Measurements from ENCODE around the gene ST3GAL2.
"Not testable (repeated sequence)": the region's sequence is repeated elsewhere in the genome, so short reads cannot be mapped to it uniquely, and the experiment has no call there.

ST3GAL2 gene

DNA sequence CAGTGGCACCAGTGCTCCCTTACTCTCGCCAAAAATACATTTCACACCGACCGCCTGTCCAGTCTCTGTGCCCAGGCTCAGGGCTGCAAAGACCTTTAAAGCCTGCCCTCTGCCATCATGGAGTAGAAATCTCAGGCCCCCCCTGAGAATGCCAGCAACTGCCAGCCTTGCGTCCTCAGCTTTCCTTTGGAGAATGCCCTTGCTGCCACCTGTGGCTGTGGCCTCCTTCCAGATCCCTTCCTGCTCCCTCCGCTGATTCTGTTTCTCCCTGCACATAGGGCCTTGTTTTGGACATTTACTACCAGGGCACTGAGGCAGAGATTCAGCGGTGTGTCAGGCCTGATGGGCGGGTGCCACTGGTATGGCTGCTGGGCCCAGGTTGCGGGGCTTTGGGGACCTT lies 28.7 kb upstream of the ST3GAL2 start:
- DNase-seq (ENCODE audit: low spot score), result no peak

DNA sequence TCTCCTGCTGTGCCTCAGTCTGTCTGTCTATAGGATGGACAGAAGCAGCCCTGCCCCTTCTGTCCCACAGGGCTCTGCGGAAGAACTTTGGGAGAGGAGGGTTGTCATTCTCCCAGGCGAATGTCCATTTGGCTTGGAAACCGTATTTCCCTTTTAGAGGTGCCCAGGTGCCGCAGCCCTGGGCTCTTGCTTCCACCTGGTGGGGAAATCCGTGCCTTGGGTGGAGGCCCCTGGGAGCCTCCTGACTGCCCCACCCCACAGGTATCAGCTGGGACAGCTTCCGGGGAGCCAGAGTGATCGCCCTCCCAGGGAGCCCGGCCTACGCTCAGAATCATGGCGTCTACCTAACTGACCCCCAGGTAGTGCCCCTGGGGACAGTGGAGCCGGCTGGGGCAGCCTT lies 28.2 kb upstream of the ST3GAL2 start:
- DNase-seq (ENCODE audit: low spot score), result peak; percentile 20

DNA sequence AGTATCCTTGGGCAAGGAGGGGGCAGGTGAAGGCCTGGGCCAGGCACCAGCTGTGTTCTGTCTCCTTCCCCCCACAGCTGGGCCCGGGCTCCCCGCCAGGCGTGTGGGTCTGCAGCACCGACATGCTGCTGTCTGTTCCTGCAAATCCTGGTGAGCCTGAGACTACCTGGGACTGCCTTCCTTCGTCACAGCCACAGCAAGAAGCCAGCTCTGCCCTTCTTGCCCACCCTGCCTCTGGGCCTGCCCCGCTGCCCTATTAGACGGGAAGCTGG lies 27.8 kb upstream of the ST3GAL2 start:
- peak; percentile 2 for DNase-seq (ENCODE audit: low spot score)

DNA sequence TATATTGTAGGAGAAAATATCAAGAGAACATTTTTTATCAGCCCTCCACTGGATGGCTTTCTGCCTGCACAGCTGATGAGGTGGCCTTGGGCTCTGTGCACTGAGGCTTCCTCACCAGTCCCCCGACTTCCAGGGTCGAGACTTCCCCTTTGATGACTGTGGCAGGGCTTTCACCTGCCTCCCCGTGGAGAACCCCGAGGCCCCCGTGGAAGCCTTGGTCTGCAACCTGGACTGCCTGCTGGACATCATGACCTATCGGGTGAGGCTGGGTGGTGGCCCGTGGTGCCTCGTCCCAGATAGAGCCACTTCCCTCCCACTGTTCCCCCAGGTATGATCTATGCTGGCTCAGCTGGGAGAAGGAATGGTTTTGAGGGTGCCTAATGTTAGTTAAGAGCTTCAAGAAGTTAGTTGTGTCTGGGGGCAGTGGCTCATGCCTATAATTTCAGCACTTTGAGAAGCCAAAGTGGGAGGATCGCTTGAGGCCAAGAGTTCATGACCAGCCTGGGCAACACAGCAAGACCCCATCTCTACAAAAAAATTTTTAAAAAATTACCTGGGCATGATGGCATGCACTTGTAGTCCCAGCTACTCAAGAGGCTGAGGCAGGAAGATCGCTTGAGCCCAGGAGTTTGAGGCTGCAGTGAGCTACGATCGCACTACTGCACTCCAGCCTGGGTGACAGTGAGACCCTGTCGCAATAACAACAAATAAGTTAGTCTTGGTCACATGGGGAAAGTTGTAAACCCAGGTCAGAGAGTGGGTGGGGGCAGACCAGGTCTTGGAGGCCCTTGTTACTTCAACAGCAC lies 27.3 kb upstream of the ST3GAL2 start:
- DNase-seq (ENCODE audit: low spot score), result peak; percentile 1

DNA sequence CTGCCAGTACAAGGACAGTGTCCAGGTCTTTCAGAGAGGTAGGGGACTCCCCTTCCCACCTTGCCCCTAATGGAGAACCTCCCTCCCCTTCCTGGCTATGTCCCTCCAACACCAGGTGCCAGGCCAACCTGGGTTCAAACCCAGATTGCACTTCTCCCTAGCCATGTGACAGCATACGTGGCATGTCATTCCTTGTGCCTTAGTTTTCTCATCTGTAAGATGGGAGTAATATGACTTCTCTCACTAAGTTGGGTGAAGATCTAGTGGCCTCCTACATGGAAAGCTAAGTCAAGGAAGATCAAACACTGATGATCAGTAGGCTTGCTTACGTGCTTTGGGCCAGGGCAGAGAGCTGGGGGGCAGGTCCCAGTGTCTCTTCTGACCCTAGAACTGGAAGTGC lies 24.3 kb upstream of the ST3GAL2 start:
- DNase-seq (ENCODE audit: low spot score), result peak; percentile 2

DNA sequence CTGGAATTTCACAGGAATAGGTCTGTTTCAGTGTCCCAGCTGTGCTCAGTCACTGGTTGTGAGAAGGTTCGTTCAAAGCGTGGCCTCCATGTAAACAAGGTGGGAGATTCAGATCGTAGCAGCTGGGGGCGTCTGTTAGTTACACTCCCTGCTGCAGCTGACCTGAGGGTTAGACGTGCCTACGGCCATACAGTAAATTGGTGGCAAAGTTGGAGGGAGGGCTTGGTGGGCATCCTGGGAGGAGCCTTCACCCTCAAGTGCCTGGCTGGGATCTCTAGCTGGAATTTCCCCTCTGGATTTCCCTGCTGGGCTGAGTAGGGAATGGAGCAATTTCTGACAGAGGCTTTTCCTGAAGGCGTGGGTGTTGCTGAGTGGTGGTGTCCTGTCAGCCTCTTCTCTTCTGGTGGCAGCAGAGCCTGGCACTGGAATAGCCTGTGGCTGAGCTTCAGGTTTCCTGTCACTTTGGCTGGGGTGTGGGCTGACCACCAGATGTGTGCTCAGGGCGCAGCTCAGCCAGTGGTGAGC lies 21.9 kb upstream of the ST3GAL2 start:
- peak; percentile 22 for DNase-seq (ENCODE audit: low spot score)

DNA sequence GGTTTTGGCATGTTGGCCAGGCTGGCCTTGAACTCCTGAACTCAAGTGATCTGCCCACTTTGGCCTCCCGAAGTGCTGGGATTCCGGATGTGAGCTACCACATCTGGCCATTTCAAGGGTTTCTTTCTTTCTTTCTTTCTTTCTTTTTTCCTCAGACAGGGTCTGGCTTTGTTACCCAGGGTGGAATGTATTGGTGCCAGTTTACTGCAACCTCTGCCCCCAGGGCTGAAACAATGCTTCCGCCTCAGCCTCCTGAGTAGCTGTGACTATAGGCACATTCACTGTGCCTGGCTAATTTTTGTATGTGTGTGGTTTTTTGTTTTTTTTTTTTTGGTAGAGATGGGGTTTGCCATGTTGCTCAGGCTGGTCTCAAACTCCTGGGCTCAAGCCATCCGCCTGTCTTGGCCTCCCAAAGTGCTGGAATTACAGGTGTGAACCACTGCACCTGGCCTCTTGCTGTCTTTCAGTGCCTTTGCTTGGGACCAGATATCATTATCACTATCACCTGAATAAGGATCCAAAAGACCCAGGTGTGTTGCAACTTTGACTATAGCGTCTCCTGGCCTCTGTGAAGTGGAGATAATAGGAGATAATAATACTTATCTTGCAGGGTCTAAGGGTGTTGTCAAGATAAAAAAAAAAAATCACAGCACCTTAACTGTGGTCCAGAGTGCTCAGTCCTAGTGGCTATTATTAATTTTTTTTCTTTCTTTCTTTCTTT lies 18.7 kb upstream of the ST3GAL2 start:
- DNase-seq (ENCODE audit: low spot score), result no peak

DNA sequence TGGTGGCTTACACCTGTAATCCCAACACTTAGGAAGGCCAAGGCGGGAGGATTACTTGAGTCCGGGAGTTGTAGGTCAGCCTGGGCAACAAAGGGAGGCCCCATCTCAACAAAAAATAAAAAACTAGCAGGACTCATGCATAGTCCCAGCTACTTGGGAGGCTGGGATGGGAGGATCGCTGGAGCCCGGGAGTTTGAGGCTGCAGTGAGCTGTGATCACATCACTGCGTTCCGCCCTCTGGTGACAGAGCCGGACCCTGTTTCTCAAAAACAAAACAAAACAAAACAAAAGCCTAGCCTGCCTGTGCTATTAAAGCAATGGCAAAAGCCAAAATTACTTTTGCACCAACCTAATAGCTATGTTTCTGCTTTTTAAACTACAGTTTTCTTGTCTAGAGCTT lies 17.0 kb upstream of the ST3GAL2 start:
- no peak for DNase-seq (ENCODE audit: low spot score)

DNA sequence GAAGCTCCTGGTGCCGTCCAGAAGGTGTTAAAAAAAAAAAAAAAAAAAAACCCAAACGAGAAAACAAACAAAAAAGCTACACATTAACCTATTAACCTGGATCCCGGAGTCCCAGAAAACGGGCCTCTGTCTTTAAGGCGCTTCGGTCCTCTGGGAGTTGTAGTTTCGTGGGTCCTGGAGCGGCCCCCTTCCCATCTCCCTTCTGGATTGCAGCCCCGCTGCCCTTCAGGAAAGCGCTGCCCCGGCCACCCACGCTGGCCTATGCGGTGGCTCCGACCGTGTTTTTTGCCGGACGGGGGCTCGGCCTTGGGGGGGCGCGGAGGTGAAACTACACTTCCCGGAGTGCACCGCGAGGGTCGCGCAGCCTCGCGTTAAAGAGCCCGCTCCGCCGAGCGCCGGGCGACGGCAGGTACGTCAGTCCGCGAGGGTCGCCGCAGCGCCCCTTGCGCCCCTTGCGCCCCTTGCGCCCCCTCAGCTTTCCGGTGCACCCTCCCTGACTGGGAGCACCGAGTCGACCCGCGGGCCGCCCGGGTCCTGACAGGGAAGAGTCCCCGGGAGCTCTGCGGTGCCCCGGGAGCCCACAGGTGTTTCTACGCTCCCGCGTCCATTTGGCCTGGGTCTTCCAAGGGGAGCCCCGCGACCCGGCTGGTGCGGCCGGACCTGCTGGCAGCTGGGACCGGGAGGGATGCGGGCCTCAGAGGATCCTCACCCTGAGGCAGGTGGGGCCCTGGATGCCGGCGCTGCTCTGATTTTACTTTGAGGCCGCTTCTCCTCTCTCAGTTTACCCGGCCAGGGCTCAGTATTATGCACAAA lies 15.5 kb upstream of the ST3GAL2 start, which contains the start of gene FCSK:
Gene FCSK (plus strand): TSS at position 374 of the 813 bp plus-strand sequence. CDS start 8,596 bp downstream, outside the sequence.
- peak; percentile 93 for DNase-seq (ENCODE audit: low spot score)

DNA sequence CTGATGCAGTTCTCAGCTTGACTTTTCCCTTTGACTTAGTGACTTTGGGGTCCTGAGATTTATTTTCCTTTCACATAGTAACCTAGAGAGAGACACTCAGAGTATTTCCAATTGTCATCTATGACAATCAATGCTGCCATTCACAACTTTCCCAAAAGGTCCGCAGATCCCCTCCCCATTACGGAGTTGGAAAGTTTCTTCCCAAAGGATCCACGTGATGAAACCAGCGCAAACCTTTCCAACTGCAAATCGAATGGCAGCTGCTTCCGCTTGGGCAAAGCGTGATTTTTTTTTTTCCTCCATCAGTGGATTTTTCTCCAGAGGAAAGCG lies 15.0 kb upstream of the ST3GAL2 start:
- no peak for DNase-seq (ENCODE audit: low spot score)

DNA sequence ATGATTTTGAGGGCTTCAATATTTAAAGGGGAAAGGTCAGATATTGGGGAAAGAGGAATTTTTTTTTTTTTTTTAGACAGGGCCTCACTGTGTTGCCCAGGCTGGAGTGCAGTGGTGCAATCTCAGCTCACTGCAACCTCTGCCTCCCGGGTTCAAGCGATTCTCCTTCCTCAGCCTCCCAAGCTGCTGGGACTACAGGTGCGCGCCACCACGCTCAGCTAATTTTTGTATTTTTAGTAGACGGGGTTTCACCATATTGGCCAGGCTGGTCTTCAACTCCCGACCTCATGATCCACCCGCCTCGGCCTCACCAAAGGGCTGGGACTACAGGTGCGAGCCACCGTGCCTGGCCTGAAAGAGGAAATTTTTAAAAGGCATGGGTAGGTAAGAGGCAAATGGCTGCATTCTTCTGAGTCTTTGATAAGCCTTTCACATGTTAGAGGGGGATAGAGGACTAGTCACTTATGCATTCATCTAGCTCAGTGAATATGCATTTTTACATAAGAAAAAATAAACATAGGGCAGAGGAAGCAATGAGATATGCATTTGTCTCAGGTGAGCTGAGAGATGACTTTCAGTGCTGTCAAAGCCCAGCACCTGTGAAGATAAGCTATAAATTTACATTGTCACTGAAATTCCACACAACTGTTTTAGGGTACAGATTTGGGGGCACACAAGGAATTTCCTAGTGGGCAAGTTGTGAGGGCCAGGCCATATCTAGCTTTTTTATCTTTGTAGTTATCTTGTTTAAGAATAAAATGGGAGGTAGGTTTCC lies 14.4 kb upstream of the ST3GAL2 start:
- DNase-seq (ENCODE audit: low spot score), result no peak

DNA sequence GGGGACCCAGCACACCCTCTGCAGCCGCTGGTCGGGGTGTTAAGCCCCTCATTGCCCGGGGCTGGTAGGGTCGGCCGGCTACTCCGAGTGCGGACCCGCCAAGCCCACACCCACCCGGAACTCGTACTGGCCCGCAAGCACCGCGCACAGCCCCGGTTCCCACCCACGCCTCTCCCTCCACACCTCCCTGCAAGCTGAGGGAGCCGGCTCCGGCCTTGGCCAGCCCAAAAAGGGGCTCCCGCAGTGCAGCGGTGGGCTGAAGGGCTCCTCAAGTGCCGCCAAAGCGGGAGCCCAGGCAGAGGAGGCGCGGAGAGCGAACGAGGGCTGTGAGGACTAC lies 12.1 kb upstream of the ST3GAL2 start:
- DNase-seq (ENCODE audit: low spot score), result not testable (repeated sequence)

DNA sequence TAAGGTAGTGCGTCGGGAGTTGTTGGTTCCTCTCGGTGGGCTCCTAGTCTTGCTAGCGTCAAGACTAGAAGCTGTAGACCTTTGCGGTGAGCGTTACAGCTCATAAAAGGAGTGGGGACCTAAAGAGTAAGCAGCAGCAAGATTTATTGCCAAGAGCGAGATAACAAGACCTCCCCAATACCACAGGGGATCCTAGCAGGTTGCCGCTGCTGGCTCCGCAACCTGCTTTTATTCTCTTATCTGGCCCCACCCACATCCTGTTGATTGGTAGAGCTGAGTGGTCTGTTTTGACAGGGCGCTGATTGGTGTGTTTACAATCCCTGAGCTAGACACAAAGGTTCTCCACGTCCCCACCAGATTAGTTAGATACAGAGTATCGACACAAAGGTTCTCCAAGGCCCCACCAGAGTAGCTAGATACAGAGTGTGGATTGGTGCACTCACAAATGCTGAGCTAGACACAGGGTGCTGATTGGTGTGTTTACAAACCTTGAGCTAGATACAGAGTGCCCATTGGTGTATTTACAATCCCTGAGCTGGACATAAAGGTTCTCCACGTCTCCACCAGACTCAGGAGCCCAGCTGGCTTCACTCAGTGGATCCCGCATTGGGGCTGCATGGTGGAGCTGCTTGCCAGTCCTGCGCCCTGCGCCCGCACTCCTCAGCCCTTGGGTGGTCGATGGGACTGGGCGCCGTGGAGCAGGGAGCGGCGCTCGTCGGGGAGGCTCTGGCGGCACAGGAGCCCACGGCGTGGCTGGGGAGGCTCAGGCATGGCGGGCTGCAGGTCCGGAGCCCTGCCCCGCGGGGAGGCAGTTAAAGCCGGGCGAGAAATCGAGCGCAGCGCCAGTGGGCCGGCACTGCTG lies 11.5 kb upstream of the ST3GAL2 start:
- peak; percentile 1 for DNase-seq (ENCODE audit: low spot score)

DNA sequence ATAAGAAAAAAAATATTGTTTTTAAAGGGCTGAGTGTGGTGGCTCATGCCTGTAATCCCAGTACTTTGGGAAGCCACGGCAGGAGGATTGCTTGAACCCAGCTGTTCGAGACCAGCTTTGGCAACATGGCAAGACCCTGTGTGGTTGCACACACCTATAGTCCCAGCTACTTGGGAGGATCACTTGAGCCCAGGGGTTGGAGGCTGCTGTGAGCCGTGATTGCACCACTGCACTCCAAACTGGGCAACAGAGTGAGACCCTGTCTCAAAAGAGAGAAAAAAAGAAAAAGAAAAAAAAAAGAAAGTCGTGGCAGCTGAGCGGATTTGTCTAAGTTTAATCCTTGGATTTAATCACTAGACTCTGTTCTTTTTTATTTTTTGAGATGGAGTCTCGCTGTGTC lies 9.2 kb upstream of the ST3GAL2 start:
- DNase-seq (ENCODE audit: low spot score), result no peak

DNA sequence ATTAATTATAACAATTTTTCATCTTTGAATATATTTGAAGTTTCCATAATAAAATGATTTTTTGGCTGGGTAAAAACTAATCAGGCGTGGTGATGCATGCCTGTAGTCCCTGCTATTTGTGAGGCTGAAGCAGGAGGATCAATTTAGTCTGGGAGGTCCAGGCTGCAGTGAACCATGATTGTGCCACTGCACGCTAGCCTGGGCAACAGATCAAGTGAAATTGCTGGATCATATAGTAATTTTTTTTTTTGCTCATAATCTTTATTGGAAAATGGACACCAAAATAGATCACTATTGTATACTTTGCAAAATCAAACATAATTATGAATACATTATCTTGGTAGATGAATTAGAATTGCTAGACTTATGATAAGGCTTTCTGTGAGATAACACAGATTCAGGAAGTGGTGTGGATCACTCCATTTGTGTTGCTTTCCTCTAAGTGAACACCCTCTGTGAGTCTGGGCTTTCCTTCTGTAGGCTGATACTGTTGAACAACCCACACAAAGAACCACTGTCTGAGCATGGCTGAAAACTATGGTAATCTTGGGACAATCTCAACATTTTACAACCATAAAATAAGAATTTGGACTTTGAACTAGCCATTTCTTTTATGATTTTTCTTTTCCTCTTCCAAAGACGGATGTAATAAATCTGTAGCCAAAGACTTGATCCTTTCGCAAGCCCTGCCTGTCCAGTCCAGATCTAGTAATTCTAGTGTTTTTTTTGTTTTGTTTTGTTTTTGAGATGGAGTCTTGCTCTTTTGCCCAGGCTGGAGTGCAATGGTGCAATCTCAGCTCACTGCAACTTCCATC lies 5.6 kb upstream of the ST3GAL2 start:
- no peak for DNase-seq (ENCODE audit: low spot score)

DNA sequence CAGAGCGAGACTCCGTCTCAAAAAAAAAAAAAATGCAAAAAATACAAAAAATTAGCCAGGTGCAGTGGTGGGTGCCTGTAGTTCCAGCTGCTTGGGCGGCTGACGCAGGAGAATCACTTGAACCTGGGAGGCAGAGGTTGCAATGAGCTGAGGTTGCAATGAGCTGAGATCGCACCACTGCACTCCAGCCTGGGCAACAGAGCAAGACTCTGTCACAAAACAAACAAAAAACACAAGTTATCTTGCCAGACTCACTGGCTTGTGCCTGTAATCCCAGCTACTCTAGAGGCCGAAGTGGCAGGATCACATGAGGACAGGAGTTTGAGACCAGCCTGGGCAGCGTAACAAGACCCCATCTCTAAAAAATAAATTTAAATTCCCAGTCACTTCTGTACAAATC lies 3.4 kb upstream of the ST3GAL2 start:
- DNase-seq (ENCODE audit: low spot score), result no peak

DNA sequence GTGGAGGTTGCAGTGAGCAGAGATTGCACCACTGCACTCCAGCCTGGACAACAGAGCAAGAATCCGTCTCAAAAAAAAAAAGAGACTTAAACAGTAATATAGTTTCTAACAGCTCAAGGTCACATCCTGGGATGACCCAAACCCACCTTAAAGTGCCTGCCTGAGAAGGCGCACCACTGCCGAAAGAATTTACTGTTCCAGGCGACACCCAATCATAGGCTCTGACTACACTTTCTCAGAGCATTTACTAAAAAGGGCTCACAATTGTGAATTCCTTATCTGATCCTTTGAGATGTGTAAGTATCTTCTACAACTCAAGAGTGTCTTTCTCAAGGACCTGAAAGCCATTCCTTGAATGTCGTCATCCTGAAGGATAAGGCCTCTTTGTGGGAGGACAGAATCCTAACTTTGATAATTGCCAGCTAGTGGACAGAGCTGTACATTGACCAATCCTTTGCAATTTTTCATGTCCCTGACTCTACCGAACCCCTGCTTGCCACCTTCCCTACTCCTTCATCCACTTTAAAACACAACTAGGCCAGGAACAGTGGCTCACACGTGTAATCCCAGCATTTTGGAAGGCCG lies 2.6 kb upstream of the ST3GAL2 start:
- DNase-seq (ENCODE audit: low spot score), result no peak

DNA sequence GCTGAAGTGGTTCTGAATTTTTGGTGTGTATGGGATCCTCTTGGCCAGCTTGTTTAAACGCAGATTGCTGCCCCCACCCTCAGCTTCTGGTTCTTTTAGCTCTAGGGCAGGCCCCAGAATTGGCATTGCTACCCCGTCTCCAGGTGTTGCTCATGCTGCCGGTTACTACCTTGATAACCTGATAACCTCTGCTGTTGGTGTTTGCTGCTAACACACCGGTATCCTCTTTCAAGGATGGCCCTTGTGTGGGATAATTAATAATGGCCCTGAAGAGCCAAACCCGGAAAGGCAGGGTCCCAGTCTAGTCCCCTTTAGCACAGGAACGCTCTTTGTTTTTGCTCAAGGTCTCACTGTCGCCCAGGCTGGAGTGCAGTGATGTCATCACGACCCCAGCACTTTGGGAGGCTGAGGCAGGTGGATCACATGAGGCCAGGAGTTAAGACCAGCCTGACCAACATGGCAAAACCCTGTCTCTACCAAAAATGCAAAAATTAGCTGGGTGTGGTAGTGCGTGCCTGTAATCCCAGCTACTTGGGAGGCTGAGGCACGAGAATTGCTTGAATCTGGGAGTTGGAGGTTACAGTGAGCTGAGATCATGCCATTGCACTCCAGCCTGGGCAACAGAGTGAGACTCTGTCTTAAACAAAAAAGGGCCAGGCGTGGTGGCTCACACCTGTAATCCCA lies 1.3 kb upstream of the ST3GAL2 start:
- DNase-seq (ENCODE audit: low spot score), result no peak

DNA sequence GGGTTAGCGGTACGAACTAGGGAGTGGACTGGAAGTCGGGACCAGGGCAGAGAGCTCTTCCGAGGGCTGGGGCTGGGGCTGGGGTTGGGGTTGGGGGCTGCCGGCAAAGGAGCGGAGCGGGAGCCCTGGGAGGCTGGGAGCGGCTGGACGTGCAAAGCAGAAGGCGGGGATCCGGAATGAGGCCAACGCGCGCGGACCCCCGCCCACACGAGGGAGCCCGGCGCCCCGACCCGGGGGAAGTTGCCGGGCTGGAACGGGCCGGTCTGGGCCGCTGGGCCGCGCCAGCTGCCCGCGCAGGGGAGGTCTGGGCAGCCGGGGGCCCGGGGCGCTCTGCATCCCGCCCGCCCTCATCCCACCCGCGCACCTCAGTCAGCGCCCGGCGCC lies 323 bp downstream of the ST3GAL2 start:
- DNase-seq (ENCODE audit: low spot score), result no peak
